ENCODE data around the gene TFB2M. TPM values are rescaled to one million over a fixed set of nuclear protein-coding genes. Genes with fewer than 3 reads are reported as not detected.

The TFB2M gene
- total RNA-seq, 4 donors from 2014 or later = 7.7 to 22.8 (median 10.7) TPM

- TF ChIP-seq CTCF (IDR thresholded peaks at IDR 0.05) = no peak
- ATAC-seq (ENCODE audit: low FRiP score) (no peak), DNase-seq (ENCODE audit: low spot score) (no peak)
Observed at GRCh38 chr1:246515390-246516005, 50.6 kb downstream of the TFB2M start.

DNA sequence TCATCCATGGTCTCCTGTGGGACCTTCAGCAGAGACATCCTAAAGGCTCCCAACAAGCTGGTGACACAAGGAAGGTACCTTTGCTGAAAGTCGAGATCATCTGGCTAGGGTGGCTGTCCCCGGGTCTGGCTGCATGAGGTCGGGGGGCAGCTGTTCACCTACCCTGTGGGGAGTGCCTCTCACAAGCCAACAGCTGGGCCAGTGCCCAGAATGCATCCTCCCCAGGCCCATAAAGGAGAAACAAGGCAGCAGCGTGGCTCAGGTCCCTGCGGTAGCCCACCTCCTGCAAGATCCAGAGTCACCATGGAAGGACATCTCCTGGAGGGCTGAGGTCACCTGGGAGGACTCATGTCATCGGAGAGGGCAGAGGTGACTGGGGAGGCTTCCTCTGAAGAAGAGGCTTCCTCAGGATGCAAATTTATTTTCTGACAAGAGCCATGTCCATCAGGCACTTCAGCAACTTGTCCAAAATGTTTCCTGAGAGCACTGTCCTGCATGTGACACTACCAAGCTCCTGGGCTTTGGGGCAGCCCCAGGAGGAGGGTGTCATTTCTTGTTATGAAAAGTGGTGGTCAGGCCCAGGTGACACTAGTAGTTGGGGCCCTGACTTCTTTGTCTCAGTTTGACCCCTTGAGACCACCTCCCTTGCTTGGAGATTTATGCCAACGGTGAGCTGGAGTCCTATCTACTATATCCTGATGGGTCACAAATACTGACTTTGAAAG lies 52.3 kb downstream of the TFB2M start:
- ATAC-seq (ENCODE audit: low FRiP score) (no peak), DNase-seq (ENCODE audit: low spot score) (no peak)
- TF ChIP-seq CTCF (IDR thresholded peaks at IDR 0.05) = no peak

- TF ChIP-seq CTCF (IDR thresholded peaks at IDR 0.05) = no peak
- DNase-seq (ENCODE audit: low spot score) (no peak), ATAC-seq (ENCODE audit: low FRiP score) (no peak)
Observed at GRCh38 chr1:246513041-246513440, 53.0 kb downstream of the TFB2M start.

GRCh38 chr1:246512635-246513034 lies 53.4 kb downstream of the TFB2M start:
- DNase-seq (ENCODE audit: low spot score) = no peak
- no peak for TF ChIP-seq CTCF (IDR thresholded peaks at IDR 0.05)
- no peak for ATAC-seq (ENCODE audit: low FRiP score)

DNA sequence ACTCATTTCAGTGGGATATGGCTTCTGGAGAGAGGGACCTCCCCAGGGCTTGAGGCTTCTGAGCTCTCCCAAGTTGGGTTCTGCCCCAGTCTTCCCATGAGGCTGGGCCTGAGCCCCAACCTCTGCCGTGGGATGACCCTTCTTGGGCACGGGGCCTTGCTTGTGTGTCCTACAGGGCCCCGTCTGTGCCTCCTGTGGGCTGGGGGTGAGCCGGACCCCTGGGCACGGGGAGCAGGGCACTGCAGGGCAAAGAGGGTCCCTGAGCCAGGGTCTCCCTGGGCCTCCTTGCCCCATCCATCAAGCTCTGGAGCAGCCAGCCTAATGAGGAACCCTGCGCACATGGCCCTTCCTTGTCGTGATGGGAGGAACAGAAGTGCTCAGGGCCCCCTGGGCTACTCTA lies 53.8 kb downstream of the TFB2M start:
- ATAC-seq (ENCODE audit: low FRiP score) (no peak), DNase-seq (ENCODE audit: low spot score) (no peak)
- TF ChIP-seq CTCF (IDR thresholded peaks at IDR 0.05) = no peak

DNA sequence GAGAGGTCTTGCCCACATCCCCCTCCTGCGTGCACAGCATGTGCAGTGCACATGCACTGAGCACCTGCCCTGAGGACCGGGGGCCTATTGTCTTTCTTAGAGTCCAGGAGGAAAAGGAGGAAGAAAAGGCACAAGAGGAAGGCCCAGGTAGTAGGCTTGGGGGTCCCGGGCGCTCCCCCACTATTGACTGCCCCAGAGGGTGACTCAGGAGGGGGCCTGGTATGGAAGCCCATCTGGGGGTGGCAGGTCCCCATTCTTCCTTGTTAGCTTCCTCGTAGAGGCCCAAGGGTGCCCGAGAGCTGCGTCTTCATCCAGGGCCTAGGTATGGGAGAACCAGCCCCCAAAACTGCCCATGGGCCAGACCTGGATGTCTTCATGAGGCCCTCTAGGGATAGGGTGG lies 54.9 kb downstream of the TFB2M start:
- ATAC-seq (ENCODE audit: low FRiP score) = no peak
- no peak for DNase-seq (ENCODE audit: low spot score)
- no peak for TF ChIP-seq CTCF (IDR thresholded peaks at IDR 0.05)

All from omental fat pad (tissue), 4 donors.